Activated CD4-positive, alpha-beta T cell treated with anti-CD3 and anti-CD28 coated beads, Interleukin-2, amount 50 U/mL, for 4 hours (primary cell): ENCODE results near the gene TRAF7.
"Not testable (repeated sequence)": the region's sequence is repeated elsewhere in the genome, so short reads cannot be mapped to it uniquely, and the experiment has no call there.

Experiments
- DNase-seq, 2 experiments: peaks; one replicate each; pipeline ENCODE4 v3.0.0-alpha.2; 2020

The TRAF7 gene

DNA sequence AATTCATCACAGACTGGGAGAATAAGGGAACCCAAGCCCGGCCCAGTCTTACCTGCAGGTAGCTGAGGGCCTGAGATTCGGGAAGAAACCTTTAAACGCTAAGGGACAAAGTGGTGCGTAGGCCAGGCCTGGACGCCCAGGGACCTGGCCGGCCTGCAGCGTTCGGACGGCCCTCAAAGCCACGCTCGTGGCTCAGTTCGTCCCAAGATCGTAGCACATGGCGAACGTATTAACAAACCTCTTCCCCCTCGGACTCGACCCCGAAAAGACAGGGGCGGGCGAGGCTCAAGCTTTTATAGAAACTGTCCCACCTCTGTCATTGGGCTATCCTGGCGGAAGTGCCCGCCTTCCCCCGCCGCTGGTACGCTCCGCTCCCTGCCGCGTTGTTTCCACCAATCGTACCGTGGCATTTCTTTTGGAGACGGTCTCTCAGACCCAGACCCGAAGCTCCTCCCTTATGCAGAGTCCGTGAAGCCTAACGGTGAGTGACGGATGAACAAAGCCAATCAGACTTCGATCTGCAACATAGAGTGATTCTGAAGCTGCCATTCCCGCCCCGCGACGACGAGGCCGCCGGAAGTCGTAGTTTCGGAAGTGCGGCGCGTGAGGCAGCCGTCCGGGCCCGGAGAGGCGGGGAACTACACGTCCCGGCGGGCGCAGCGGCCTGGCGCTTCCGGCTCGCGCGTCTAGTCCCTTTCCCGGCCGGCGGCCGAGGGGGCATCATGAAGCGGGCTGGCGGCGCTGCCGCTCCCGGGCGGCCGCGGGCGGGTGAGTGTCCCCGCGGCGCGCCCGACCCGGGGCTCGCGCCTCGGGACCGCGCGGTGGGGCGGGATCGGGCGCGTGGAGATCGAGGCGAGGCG lies at the start of gene TRAF7:
Gene TRAF7 (plus strand): TSS at position 692 of the 860 bp plus-strand sequence. CDS start 8,139 bp downstream, outside the sequence.
- peak; percentile 92 to 94 for DNase-seq

DNA sequence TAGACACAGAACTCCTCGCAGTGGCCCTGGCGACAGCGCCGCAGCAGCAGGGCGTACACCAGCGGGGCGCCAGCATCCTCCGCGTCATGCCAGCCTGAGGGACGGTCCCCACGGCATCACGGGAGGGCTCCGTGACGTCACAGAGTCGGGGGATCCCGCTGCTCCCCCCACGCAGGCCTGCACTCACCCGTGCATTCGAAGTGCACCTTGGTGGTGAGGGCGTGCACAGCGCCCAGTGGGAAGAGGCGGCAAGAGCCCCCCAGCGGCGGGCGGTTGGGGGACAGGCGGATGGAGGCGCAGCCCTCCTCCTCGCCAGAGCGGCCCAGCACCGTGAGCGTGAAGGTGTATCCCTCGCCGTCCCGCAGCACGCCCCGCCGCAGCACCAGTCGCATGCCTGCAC lies 49.4 kb upstream of the TRAF7 start:
- DNase-seq: not testable (repeated sequence)

DNA sequence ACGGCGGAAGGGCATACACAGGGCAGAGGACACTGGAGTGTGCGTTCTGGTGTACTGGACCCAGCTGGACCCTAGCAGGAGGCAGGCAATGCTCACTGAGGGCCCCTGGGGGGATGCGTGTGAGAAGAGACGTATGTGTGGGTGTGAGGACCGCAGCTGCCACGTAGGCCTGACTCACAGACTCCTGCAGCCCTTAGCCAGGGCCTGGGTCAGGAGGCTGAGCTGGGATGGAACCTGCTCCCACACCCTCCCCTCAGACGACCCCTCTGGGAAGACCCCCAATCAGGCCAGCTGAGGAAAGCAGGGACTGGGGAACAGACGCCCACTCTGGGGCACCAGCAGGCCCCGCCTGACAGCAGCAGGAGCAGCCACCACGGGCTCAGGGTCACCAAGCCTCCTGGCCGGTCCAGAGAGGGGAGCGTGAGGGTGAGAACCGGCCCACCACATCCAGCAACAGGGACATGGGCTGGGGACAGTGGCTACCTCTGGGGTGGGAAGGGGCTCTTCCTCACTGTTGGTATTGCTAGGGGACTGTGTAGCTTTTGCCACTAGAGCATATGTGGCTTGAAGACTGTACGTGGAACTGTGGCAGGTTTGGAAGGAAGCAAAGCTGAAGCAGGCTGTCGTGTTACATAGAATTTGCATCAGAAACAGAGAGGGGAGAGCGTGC lies 48.3 kb upstream of the TRAF7 start:
- not testable (repeated sequence) for DNase-seq

DNA sequence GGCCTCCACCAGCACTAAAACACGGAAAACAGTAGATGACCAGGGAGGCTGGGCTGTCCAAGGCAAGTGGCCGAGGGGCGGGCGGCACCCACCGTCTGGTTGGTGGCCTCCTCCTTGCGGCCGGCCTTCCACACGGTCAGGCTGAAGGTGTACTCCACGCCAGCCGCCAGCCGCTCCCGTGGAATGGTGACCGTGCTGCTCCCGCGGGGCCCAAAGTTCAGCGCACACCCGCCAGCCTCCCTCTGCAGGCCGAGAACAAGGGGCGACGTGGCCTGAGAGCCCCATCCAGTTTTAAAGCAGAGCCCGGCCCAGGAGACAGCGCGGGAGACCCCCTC lies 47.8 kb upstream of the TRAF7 start:
- DNase-seq: not testable (repeated sequence)

DNA sequence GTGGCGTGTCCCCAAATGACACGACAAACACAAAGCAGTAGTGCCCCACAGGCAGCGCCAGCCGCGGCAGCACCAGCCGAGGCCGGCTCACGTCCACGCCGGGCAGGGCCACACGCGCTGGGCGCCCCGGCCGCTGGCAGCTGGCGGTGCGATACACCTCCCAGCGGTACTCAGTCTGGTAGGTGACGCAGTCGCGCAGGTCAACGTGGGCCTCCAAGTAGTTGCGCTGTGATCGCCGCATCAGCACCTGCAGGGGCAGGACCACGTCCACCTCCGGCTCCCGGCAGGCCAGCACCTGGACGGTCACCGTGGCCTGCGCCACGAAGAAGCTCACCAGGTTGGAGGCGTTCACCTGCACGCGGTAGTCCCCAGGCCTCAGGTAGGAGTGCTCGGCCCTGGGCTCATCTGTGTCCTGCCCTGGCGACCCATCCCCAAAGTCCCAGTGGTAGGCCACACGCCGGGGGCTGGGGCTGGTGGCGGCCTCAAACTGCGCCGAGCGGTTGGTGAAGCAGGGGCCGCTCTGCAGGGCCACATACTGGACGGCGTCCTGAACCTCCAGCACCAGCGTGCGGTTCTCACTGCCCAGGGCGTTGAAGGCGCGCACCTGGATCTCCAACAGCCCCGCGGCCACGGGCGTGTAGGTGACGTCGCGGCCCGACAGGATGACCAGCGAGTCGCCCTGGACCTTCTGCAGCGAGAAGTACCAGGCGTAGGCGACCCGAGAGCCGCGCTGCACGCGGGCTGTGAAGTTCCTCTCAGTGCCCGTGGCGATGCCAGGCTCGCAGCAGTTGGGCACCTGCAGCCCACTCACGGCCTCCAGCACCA lies 46.9 kb upstream of the TRAF7 start:
- not testable (repeated sequence) for DNase-seq

DNA sequence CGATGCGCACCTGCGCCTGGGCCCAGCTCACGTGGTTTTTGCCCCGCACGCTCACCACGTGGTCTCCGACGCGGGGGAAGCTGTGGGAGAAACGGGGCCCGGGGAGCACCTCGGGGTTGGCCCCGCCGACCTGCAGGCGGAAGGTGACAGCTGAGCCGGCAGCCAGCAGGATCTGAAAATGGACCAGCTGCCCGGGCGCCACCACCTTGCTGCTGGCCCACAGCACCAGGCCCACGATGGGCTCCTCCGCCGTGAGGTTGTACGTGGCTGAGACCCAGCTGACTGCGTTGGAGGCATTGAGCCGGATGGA lies 46.4 kb upstream of the TRAF7 start:
- not testable (repeated sequence) for DNase-seq

DNA sequence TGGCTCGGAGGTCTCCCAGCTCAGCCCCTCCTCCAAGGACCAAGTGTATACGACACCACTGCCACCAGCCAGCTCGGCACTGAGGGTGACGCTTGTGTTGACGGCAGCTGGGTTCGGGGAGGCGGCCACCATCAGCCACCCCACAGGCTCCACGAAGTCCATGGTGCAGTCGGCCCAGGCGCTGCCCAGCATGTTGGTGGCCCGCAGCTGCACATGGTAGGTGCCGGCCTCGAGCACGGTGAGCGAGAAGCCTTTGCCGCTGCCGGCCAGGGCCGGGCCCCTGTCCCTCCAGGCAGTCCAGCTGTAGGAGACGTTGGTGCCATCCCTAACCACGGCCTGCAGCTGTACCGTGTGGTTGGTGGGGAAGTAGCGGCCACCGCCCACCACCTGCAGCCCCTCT lies 45.7 kb upstream of the TRAF7 start:
- not testable (repeated sequence) for DNase-seq

DNA sequence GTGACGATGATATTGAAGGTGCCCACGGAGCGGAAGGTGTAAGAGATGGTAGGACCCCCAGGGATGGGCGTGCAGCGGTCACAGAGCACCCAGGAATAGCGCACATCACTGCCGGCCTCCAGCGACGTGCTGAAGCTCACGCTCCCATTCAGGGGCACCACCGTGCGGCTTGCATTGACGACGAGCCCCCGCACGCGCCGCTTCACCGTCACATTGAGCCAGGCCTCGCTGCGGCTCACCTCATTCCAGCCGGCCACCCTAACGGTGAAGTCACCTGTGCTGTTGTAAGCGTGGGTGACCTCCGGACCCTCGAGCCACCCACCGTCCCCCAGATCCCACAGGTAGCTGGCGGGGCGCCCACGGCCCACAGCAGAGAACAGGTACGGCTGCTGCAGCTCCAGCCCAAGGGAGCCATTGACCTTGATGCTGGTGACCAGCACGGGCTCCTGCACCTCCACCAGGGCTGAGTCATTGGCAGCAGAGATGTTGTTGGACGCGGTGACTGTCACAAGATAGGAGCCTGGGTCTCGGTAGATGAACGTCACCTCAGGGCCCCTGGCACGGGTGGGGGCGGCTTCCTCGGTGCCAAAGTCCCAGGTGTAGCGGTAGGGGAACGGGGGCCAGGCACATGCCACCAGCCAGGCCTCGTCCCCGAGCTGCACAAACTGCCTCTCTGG lies 45.1 kb upstream of the TRAF7 start:
- not testable (repeated sequence) for DNase-seq

DNA sequence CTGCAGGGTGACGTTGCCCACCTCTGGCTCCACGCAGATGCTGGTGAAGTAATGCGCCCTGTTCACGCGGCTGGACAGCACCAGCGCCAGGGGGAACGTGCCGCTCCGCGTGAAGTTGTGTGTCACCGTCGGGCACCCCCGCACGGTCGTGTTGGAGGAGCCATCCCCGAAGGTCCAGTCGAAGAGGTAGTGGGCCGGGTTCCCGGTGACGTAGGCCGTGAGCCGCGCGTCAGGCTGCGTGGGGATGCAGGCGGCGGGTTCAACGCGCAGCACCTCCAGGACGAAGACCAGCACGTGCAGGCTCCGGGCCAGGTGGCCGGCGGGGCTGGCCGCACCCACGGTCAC lies 44.6 kb upstream of the TRAF7 start:
- DNase-seq: not testable (repeated sequence)

DNA sequence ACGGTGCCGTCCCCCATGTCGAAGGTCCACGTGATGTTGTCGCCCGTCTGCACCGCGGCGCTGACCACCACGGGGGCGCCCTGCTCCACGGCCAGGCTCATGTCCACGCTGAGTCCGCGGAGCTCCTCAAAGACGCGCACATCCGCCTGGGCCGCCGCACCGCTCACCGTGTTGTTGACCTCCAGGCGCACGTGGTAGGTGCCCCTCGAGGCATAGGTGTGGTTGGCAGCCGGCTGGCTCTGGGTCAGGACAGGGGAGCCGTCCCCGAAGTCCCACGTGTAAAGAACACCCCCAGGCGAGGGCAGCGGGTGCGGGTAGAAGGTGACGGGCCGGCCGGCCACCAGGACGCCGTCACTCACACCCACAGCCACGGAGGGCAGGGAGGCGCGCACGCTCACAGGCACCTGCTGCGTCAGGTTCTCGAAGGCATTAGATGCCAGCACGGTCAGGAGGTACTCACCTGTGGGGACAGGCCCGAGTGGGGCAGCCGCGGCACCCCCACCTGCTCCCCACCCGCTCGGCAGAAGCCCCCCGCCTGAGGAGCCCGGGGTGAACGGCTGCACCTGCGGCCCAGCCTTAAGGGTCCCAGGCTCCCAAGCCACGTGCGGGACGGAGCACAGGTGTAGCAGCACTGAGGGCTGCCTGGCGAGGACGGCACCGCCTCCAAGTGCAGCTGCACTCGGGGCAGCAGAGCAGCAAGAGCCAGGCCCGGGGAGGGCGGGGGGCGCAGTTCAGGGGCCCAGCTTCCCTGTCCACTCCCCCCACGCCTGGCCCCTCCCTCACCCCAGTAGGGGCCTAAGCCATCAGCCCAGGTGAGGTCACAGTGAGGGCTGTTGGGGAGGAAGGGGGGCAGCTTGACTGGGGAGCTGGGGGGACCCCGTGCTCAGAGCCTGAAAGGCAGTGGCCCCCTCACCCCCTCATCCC lies 43.9 kb upstream of the TRAF7 start:
- not testable (repeated sequence) for DNase-seq

DNA sequence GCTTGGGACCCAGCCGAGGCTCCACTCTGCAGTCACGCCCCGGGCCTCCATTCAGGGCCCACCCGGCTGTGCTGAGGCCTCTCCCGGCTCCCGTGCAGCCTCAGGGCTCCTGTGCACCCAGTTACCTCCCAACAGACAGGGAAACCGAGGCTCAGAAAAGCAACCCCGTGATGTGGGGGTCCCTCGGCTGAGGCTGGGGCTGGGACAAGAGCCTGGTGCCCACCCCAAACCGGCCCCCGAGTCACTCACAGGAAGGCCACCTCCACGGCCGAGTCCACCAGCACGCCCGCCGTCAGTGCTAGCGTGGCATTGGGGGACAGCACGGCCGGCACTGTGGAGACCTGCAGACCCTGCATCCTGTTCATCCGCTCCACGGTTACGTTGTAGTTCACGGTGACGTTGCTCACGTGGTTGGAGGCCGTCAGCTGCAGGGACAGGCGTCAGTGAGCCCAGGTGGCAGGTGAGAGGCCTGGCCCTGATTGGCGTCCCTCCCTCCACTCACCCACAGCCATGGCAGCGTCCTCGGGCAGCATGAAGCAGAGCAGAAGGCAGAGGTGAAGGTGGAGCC lies 43.0 kb upstream of the TRAF7 start:
- not testable (repeated sequence) for DNase-seq

DNA sequence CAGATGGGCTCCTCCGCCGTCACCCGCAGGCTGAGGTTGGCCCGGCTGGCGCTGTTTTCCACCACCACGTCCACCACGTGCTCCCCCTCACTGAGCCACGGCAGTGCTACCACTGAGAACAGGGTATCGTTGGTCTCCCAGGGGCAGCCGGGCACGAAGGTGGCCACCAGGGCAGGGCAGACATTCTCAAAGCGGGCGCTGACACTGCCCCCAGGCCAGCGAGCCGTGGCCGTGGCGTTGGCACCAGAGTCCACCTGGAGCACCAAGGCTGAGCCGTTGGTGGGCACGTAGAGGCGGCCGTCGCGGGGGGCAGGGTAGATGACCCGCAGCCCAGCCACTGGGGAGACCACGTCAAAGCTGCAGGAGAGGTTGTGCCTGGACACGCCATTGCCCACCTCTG lies 41.4 kb upstream of the TRAF7 start:
- not testable (repeated sequence) for DNase-seq

DNA sequence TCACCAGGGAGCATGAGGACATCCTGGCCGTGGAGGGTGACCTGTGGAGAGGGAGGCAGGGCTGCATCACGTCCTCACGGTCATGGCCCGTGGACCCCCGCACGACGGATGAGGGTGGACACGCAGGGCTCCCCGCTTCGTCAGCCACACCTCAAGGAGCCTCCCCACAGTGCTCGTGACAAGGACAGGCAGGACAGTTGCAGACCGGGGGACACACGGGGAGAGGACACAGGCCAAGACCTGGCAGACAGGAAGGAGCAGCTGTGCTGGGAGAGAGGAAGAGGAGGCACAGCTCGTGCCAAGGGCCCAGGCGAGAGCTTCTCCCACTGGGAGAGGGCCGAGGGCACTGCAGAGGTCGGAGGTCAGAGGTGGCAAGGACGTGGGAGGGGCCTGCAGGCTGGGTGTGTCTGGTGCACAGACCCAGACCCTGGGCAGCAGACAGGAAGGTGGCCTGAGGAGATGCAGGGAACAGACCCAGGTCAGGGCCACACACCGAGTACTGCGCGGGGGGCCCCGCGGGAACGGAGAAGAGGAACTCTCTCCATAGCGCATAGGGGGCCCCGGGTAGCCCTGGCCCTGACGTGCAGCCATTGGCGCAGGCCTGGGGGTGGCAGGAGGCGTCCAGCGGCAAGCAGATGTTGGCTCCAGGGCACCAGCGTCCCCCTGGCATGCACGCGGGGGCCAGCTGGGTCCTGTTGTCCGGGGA lies 40.5 kb upstream of the TRAF7 start:
- DNase-seq: not testable (repeated sequence)

DNA sequence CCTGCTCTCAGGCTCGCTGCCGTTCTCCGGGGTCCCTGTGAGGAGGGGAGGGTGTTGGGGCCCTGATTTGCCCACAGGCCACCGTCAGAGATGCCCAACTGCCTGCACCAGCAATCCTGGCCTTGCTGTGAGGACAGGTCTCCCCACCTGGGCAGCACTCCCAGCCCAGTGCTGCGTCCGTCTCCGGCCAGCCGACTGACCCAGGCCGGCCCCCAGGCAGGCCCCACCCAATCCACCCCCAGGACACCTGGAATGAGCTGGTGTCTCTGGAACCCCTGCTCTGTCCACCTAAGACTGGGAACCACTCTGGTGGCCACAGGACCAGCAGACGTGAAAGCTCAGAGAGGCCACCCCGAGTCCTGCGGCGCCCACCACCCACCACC lies 40.0 kb upstream of the TRAF7 start:
- DNase-seq: no peak

DNA sequence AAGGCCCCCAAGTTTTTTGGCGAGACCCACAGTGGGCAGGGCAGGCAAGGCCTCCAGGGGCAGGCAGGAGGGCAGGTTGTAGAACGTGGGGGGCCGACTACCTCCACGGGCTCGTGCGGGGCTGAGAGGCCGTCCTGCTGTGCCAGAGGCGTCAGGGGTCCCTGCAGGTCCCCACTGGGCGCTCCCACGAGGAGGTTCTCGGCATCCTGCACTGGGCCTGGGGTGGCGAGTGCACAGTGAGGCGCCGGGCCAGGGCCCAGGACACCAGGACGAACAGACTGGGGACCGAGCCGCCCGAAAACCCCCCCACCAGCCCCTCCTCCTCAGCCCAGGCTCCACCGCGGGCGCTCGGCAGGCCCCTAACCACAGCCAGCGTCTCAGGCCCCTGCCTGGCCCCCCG lies 39.2 kb upstream of the TRAF7 start:
- not testable (repeated sequence) for DNase-seq

DNA sequence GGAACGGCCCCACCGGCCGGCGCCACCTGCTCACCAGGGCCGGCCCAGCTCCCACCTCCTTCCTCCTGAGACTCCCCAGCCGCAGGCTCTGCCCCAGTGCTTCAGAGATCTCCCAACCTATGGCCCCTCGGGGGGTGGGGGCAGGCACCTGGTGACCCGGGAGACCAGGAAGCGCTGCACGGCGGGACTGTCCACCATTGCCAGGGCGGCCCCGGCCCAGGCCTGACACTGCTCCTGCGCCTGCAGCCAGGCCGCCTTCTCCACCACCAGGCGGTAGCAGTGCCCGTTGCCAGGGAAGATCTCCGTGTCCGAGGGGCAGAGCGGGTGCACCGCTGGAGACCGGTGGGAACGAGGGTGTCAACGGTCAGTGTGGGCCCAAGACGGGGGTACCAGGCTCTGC lies 38.2 kb upstream of the TRAF7 start:
- not testable (repeated sequence) for DNase-seq

DNA sequence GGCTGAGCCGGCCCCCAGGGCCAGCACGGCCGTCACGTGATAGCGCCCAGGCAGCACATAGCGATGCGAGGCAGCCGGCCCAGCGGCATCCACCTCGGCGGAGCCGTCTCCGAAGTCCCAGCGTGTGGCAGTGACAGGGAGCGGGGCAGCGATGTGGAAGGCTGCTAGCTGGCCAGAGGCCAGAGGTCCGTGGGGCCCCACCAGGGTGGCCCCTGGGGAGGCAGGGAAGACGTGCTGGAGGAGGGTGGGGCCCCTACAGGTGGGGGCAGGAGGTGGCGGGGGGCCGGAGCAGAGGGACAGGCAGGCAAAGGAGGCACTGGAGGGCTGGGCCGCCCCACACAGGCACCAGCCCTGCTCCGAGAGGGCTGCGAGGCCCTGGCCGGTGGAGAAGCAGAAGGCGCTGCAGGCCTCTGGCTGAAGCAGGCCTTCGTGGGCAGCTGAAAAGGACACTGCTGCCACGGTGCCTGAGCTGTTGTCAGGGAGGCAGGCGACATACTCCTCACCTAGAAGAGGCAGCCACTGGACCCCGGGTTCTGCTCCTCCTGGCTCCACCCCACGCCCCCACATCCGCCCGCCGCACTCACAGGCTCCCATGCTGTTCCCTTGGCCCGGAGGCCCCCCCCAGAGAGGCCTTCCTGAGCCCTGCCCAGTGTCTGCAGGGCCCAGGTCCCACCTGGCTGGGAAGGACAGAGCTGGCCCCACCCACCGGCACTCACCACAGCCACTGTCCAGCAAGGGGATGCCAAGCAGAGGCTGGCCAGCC lies 37.4 kb upstream of the TRAF7 start:
- DNase-seq: not testable (repeated sequence)

DNA sequence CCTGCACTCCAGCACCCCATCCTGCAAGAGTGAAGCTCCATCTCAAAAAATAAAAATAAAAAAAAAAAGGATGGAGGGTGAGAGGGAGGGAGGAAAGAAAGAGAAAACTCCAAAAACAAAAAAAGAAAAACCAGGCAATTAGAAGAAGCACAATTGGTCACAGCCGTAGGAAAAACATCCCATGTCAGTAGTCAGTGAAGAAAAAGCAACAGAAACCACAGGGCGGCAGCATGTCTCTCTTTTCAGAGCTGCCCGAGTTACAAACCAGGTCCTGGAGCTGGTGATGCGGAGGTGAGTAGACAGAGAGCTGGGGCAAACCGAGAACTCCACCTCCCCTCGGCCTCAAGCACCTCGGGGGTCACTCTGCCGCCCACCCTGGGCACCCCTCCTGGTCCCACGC lies 34.3 kb upstream of the TRAF7 start:
- peak; percentile 20 to 24 for DNase-seq

DNA sequence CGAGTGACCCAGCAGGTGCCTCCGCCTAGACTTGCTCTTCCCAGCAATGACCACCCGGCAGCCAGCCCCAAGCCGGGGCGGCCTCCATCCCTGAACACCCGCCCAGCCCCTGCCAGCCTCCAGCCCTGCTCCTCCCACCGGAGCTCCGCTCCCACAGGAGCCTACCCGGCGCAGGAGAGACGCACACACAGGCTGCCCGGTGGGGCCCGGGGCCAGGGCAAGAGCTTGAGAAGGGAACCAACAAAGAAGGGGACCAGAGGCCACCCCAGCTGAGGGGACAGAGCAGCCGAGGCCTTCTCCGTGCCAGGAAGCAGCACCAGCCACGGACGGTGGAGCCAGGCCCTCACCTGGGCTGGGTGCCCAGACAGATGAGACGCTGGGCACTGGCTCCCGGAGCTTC lies 33.7 kb upstream of the TRAF7 start:
- no peak for DNase-seq

DNA sequence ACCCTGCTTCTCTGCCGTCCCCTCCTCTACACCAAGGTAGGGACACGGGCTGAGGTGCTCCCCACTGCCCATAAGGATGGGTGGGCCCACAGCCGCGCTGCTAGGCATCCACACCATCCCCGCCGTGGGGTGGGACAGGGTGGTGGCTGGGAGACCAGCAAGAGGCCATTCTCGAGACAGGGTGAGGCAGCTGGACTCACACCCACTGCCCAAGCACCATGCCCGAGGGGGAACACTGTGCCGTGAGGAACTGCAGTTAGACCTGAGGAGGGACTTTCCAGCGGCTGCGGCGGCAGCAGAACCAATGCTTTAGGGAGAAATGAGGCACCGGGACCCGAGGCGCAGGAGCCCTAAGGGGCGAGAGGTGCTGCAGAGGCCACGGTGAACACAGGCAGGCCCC lies 33.2 kb upstream of the TRAF7 start:
- DNase-seq: no peak
